Putamen (tissue), 1 donor: ENCODE results near the gene SCAI.
"Not testable (repeated sequence)": the region's sequence is repeated elsewhere in the genome, so short reads cannot be mapped to it uniquely, and the experiment has no call there.

Source experiments
- DNase-seq: peaks from one replicate; pipeline ENCODE4 v3.0.0-alpha.2; 2016; ENCODE audit warnings: low spot score

SCAI gene

DNA sequence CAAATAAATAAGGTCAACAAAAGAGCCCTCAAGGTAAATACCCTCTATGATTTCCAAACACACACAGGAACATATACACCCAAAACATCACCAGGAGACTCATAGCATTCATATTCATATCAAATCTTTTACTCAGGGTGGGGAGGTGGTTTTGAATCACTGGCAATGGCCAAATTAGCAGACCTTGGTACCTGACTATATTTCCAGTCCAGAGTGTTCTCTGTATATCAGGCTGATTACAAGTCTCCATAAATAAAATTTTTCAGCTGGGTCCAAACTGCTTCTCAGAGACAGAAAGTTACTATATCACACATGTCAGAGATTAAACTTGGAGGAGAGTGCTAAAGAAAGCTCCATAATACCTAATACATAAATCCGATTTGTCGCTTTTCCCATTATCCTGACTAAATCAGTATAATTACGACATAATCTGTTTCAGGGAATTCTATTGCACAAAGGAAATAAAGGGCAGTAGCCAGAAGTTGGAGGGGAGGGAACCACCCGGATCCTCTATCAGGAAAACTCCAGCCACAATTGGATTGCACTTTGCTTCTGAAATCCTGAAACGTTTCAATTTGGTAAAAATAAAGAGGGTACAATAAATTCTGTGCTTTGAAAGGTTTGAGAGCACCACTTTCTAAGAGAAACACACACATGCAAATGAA, 195.5 kb downstream of the SCAI start:
- DNase-seq = no peak

DNA sequence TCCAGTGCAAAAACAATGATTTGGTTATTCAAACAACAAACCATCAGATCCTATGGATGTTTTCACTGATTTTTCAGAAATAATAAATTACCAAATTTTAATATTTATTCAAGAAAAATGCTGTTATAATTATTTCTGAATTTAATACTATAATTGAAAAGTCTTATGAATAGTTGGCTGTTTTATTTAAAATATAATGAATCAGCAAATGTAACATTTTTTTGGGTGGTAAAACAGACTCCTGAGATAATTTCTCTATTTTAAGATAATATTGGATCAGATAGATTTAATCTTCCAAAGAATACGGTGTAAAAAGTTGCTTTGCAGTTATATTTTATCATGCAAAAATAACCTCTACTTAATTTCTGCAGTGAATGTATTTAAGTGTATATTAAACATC, 197.2 kb downstream of the SCAI start:
- no peak for DNase-seq

GRCh38 chr9:124941679-124942561, 201.4 kb downstream of the SCAI start:
- DNase-seq = no peak

- DNase-seq = peak; percentile 92
These were observed 202.2 kb downstream of the SCAI start, which contains the start of gene GOLGA1 for GRCh38 chr9:124940894-124941678. Gene GOLGA1, minus strand, starts transcription at chr9:124941083. Its CDS starts 2,372 bp downstream, at chr9:124938711.

GRCh38 chr9:124940521-124940893, 202.8 kb downstream of the SCAI start:
- no peak for DNase-seq

DNA sequence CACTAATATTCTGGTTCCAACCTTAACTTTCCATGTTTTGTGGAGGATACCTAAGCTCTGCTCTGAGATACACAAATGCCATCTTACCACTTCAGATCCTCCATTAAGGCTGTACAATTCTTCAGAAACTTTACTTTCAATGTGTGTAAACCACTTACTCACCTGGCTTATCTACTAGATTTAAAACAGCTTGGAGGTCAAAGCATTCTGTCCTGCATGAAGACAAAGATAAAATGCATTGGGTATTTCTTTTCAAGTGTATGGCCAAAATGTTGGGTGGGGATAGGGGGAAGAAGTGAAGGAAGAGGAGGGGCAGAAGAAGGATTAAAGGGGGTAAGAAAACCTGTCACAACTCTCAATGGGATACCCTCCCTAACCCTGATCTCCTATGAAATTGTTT, 203.4 kb downstream of the SCAI start:
- DNase-seq = no peak

DNA sequence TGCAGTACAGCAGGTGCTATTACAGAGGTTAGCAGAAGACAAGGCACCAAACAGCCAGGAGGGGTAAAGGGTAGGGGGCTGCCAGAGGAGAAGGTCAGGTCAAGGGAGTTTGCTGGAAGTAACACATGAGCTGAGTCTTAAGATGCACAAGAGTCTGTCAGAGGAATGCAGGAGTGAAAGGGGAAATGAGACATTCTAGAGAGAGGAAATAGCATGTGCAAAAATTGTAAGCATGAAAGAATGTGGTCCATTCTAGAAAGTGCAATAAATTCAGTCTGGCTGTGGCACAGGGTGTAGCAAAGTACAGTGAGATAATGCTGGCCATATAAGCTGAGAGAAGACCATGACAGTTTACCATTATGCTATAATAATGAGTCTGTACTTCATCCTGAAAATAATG, 209.0 kb downstream of the SCAI start:
- no peak for DNase-seq

DNA sequence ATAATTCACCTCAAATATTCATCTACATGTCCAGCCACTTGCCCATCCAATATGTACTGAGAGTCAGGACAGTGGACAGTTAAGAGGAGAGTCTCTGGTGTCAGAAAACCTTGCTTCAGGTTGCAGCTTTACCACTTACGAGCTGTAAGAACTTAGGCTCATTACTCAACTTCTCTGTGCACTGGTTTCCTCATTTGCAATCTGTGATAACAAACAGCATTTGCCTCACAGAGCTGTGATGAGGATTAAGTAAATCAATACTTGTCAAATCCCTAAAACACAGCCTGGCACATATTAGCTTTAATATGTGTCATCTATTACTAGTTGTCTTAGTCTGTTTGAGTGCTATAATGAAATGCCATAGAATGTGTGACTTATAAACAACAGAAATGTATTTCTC, 211.0 kb downstream of the SCAI start:
- DNase-seq = no peak

- no peak for DNase-seq
These were observed 213.9 kb downstream of the SCAI start for GRCh38 chr9:124929464-124929863.

- no peak for DNase-seq
These were observed 215.2 kb downstream of the SCAI start for GRCh38 chr9:124928116-124928515.

- DNase-seq = not testable (repeated sequence)
These were observed 222.9 kb downstream of the SCAI start for GRCh38 chr9:124920394-124920793.

DNA sequence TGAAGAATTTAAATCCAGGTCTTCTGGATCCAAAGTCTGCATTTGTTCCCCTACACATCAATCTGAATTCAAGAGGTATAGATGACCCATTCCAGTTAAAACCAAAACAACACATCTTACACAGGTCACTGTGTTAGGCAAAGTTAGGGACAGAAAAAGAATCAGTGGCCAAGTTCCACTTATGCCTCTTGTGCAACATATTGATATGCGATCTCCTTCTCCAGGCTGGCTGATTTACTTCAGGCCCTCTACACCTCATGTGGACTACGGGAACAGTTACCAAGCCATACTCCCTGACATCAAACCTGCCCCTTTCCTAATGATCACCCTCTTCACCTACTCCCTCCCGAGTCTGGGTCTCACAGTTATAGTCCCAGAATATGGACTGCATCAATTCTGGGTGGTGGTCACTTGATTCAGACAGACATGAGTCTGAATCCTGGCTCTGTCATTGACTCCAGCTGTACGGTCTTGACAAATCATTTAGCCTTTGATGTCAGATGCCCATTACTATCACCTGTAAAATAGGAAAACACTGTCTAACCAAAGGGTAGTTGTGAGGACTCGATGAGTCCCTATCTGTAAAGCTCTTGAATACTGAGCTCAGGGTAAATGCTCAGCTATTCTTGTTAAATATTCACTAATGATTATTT, 228.4 kb downstream of the SCAI start:
- DNase-seq = no peak

- no peak for DNase-seq
These were observed 229.9 kb downstream of the SCAI start for GRCh38 chr9:124913378-124913777.

DNA sequence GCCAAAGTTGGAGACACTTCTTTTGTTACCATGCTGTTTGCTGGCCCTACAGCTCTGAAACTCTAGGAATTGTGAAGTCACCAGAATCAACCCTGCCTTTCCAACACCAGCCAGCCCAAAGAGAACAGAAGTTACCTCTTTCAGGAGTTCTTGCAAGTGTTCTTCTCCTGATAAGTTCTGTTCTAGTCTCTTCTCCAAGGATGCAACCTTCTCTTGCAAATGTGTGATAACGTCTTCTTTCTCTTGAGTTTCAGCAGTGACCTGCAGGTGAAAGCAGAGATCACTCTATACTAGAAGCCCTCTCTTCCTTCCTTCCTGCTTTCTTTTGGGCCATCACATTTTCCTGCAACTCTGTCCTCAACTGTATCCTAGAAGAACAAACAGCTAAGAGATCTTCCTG, 231.6 kb downstream of the SCAI start:
- no peak for DNase-seq

- DNase-seq = no peak
These were observed 235.2 kb downstream of the SCAI start for GRCh38 chr9:124908098-124908497.

DNA sequence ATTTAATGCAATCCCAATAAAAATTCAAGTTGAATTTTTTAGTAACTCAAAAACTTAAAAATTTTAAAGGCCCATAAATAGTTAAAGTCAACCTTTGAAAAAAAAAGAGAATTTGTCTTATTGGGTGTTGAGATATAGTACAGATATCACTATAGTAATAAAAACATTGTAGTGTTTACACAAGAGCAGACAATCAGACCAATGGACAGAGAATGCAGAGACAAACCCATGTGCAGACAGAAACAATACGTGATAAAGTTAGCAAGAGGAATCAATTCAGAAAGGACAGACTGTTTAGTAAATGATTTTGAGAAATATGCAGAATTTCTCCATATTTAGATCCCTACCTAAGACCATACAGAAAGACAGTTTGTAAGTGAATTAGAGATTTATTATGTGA, 236.4 kb downstream of the SCAI start:
- no peak for DNase-seq

DNA sequence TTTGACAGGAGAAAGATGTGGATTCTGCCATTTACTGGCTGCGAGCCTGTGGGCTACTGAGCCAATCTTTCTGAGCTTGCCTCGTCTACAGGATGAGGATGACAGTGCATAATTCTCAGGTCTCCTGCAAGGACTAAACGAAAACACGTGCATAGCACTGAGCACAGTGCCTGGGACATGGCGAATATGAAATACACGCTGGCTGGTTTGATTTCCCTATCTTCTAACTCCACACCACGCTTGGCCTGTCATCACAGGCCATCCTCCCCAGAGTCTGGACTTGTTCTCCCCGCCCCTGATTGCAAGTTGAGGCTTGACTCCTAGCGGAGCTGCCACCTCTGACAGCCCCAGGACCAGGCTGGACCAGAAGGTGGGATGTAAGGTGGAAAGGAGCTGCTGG, 243.5 kb downstream of the SCAI start:
- no peak for DNase-seq

DNA sequence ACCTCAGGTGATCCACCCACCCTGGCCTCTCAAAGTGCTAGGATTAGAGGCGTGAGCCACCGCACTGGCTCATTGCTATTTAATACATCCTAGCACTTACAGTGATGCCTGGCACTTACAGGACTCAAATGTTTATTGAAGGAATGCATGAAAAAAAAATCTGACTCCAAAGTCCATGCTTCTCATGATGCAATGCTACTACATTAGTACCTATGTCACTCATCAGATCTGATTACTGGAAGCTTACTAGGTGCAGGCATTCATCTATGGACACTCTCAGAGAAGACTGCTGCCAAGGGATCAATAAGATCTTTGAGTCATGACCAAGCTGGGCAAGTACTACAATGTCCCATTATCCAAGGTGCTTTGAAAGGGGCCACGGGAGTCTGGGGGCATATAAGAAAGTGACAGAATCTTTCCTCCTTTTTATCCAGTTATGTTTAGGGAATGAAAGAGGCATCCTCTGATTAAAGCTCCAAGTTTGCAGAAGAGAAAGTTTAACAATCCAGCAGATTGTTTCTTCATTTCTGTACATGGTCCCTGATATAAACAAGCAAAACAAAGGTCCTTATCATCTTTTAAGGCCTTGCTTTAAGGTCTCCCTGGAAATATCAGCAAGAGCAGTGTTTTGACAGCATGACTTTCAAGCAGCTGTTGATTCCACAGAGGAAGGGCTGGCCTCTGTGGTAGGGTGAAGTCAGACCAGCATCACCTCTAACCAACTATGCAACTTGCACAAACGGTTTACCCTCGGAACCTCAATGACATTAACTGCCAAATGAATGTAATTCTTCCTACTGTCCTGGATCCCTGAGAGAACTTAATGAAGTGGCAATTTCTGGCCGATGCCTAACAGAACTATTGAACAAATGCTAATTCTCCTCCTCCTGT, 245.5 kb downstream of the SCAI start:
- DNase-seq = no peak

- peak; percentile 55 for DNase-seq
These were observed 248.6 kb downstream of the SCAI start for GRCh38 chr9:124894741-124895170.

- no peak for DNase-seq
These were observed 249.1 kb downstream of the SCAI start for GRCh38 chr9:124894035-124894740.
